RWPE1 (cell line): ENCODE results near the gene METTL21A.
"Not testable (repeated sequence)": the region's sequence is repeated elsewhere in the genome, so short reads cannot be mapped to it uniquely, and the experiment has no call there.

Experiments
- CTCF ChIA-PET: fragments of 350-600 bp; sonication (Branson Sonifier 250); formaldehyde crosslinking; extraction: SDS; loops from one replicate; lab custom pipeline; 2021; lab: Yijun Ruan, JAX
- POLR2A ChIA-PET: fragments of 400-600 bp; formaldehyde crosslinking; extraction: SDS; loops from one replicate; lab custom pipeline; 2020; ENCODE audit warnings: antibody characterized with exemption; ENCODE audit not compliant: low non-redundant PET; lab: Yijun Ruan, JAX
- DNase-seq: peaks from one replicate; pipeline ENCODE4 v3.0.0; 2012; ENCODE audit warnings: low spot score
- H3K27ac ChIP-seq: fragments of 450-650 bp; 2 replicates; pipeline ENCODE4 v1.5.1; 2017
- TF ChIP-seq, protein P1 (sequence below): fragments of 450-650 bp; conservative IDR thresholded peaks from 2 replicates; pipeline ENCODE4 v1.5.1; 2017; ENCODE audit warnings: low read depth, mild to moderate bottlenecking

Gene METTL21A

DNA sequence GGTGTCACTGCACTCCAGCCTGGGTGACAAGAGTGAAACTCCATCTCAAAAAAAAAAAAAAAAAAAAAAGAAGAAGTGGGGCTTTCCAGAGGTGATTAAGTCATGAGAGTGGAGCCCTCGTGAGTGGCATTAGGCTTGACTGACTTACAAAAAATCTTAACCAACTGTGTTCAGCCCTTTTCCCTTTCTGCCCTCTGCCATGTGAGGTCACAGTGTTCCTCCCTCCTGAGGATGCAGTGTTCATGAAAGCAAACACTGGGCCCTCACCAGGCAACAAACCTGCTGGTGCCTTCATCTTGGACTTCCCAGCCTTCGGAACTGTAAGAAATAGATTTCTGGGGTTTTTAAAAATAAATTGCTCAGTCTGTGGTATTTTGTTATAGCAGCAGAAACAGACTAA lies 37.0 kb upstream of the METTL21A start:
- POLR2A ChIA-PET, result no interaction called here
- DNase-seq, result no peak
- CTCF ChIA-PET, result no interaction called here
- no peak overlapping the region for H3K27ac ChIP-seq
- TF ChIP-seq, protein P1, sequence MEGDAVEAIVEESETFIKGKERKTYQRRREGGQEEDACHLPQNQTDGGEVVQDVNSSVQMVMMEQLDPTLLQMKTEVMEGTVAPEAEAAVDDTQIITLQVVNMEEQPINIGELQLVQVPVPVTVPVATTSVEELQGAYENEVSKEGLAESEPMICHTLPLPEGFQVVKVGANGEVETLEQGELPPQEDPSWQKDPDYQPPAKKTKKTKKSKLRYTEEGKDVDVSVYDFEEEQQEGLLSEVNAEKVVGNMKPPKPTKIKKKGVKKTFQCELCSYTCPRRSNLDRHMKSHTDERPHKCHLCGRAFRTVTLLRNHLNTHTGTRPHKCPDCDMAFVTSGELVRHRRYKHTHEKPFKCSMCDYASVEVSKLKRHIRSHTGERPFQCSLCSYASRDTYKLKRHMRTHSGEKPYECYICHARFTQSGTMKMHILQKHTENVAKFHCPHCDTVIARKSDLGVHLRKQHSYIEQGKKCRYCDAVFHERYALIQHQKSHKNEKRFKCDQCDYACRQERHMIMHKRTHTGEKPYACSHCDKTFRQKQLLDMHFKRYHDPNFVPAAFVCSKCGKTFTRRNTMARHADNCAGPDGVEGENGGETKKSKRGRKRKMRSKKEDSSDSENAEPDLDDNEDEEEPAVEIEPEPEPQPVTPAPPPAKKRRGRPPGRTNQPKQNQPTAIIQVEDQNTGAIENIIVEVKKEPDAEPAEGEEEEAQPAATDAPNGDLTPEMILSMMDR, result no peak

DNA sequence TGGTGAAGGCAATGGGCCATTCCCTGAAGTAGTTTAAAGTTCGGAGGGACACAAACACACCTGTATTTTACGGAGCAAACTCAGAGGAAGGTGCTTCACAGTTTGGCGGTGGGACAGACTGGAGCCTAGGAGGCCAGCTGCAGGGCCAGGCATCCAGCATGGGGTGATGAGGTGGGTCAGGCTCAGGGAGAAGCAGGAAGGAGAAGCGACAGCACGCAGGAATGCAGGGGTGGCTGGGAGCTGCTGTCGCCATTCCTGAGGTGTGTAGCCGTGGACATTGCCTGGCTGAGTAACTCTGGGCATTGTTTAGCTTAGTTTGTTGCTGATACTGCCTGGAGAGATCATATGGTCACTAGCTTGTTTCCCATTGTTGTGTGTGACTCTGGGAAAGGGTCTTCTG lies 35.8 kb upstream of the METTL21A start:
- ChIA-PET CTCF (no interaction called here), POLR2A (no interaction called here)
- no peak overlapping the region for H3K27ac ChIP-seq
- DNase-seq, result no peak
- TF ChIP-seq, protein P1, result no peak

DNA sequence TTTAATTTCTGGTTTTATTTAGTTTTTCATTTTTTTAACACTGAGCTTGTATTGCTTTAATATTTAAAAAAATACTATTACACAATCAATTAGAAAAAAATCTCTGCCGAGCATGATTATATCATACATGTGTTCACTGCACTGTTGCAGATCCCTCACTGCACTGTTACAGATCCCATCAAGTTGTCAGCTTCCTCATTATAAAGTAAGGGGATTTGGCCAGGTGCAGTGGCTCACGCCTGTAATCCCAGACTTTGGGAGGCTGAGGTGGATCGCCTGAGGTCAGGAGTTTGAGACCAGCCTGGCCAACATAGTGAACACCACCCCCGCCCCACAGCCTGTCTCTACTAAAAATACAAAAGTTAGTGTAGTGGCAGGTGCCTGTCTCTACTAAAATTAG lies 33.0 kb upstream of the METTL21A start:
- no peak for DNase-seq
- CTCF ChIA-PET, result no interaction called here
- TF ChIP-seq, protein P1, result no peak
- POLR2A ChIA-PET, result interaction anchor here (0.5 kb wide), 1 partner anchor 47 kb away, joined by 4 read pairs; no protein-coding TSS in a partner anchor
- no peak overlapping the region for H3K27ac ChIP-seq

DNA sequence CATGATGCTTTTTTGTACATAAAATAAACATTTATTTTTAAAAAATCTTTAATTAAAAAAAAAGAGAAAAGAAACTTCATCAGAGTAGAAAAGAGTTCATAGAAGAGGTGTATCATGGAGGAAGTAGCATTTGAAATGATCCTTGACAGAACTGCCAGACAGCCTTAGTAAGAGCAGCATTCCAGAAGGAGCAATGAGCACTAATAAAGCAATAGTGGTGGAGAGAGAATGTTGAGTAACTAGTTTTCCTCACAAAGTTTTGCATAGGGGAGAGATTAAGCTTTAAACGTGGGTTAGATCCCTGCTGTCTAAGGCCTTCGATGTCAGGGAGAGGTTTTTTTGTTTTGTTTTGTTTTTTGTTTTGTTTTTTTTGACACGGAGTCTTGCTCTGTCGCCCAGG lies 29.8 kb upstream of the METTL21A start:
- no peak overlapping the region for H3K27ac ChIP-seq
- TF ChIP-seq, protein P1, result no peak
- ChIA-PET POLR2A (no interaction called here), CTCF (no interaction called here)
- DNase-seq, result no peak

DNA sequence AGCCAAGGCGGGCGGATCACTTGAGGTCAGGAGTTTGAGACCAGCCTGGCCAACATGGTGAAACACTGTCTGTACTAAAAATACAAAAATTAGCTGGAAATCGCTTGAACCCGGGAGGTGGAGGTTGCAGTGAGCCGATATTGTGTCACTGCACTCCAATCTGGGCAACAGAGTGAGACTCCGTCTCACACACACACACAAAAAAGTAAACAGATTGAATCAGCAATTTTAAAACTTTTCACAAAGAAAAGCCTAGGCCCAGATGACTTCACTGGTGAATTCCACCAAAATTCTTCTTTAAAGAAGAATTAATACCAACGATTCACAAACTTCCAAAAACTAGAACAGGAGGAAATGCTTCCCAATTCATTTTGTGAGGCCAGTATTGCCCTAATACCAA lies 21.4 kb upstream of the METTL21A start:
- POLR2A ChIA-PET, result not testable (repeated sequence)
- CTCF ChIA-PET, result interaction anchor here (0.5 kb wide), 1 partner anchor 8 kb away, joined by 5 read pairs; no protein-coding TSS in a partner anchor

DNA sequence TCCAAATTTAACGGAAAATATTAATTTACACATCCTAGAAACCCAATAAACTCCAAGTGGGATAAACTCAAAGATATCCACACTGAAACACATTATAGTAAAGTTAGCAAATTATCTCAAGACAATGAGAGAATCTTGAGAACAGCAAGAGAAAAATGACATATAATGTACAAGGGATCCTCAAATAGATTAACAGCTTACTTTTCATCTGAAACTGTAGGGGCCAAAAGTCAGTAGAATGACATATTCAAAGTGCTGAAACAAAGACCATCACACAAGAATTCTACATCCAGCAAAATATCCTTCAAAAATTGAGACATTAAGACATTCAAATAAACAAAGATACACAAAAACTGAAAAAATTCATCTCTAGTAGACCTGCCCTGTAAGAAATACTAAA lies 18.7 kb upstream of the METTL21A start:
- TF ChIP-seq, protein P1, result no peak
- H3K27ac ChIP-seq, result no peak overlapping the region
- ChIA-PET POLR2A (no interaction called here), CTCF (interaction anchor here (0.6 kb wide), 1 partner anchor 89 kb away, joined by 4 read pairs; no protein-coding TSS in a partner anchor)
- DNase-seq, result no peak

More for the DNA sequence above, 21.4 kb upstream of the METTL21A start:
- H3K27ac ChIP-seq, DNase-seq: not testable (repeated sequence)

DNA sequence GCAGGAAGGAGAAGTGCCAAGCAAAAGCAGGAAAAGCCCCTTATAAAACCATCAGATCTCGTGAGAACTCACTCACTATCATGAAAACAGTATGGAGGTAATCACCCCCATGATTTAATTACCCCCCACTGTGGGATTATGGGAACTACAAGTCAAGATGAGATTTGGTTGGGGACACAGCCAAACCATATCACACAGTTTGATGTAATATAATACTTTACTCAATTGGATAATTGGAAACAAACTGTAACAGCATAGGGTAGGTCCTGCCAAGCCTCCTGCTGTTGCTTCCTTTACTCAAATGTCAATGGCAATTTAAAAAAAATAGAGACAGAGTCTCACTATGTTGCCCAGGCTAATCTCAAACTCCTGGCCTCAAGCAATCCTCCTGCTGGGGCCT lies 15.5 kb upstream of the METTL21A start:
- CTCF ChIA-PET, result interaction anchor here (0.5 kb wide), 1 partner anchor 50 kb away, joined by 3 read pairs; no protein-coding TSS in a partner anchor
- no peak for DNase-seq
- POLR2A ChIA-PET, result no interaction called here
- TF ChIP-seq, protein P1, result no peak
- H3K27ac ChIP-seq, result no peak overlapping the region
